Measurements from ENCODE around the gene MORN1.

Gene MORN1

GRCh38 chr1:2403273-2403672 is 11.9 kb upstream of the MORN1 start:
- no peak for TF ChIP-seq CTCF (conservative IDR thresholded peaks at IDR 0.05; ENCODE audit: control insufficient read depth, insufficient read depth, low read depth, low read length)
- H3K4me3 ChIP-seq (ENCODE audit: control insufficient read depth, low read depth, low read length), result no peak overlapping the region

DNA sequence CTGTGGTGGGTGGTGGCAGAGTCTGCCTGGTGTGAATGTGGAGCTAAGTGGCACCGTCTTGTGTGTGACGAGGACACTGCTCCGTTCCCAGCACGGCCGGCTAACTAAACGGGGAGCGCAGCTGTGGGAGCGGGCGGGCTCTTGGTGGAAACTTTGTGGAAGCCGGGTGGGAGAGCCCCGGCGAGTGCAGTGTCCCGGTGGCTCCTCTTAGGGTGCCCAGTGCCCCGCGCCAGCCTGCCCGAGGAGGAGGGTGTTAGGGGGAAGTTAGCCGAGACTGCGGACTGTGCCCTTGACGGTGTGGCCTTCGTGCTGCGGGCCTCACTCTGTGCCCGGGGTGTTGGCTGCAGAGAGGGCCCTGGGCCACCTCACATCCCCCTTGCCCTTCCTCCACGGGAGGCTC is 11.1 kb upstream of the MORN1 start:
- DNase-seq (ENCODE audit: low read depth), result no peak
- no peak overlapping the region for H3K4me3 ChIP-seq (ENCODE audit: control insufficient read depth, low read depth, low read length)
- TF ChIP-seq CTCF (conservative IDR thresholded peaks at IDR 0.05; ENCODE audit: control insufficient read depth, insufficient read depth, low read depth, low read length), result no peak

More at GRCh38 chr1:2403273-2403672, 11.9 kb upstream of the MORN1 start:
- no peak for DNase-seq (ENCODE audit: low read depth)

DNA sequence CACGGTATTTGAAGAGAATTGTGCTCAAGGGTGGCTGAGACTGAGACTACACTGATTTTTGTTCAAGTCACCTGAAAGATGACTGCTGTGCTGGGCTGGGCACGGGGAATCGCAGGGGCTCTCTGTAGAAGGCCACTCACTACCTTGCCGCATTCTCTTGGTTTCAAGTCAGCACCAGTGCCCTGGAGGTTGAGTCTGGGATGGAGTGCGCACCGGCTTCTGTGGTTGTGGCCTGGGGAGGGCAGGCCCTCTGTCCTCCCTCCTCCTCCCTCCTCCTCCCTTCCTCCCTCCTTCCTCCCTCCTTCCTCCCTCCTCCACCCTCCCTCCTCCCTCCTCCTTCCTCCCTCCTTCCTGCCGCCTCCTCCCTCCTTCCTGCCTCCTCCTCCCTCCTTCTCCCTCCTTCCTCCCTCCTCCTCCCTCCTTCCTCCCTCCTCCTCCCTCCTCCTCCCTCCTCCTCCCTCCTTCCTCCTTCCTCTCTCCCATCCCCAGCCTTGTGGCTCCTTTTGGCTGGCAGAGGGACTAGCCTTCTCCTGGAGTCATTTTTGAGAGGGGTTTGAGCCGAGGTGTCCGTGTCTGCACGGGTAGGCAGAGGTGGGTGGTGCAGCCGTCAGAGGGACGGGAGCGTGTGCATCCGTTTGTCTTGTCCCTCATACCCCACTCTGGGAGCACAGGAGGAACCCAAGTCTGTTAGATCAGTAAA is 9.7 kb upstream of the MORN1 start:
- DNase-seq (ENCODE audit: low read depth), result no peak
- H3K4me3 ChIP-seq (ENCODE audit: control insufficient read depth, low read depth, low read length), result no peak overlapping the region

DNA sequence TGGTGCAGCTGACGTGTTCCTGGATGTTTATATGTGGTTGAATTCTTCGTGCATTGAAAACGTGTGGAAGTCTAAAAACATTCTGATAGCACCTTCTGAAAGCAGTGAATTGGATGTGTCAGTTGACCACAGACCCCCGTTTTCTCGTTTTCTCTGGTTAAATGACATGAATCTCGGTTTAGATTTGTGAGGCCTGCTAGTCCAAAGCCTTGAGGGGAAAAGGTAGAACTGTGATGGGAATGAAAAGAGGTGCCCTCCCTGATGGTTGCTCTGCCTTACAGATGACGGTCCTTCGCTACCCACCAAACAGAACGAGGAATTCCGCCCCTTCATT is 9.2 kb upstream of the MORN1 start:
- DNase-seq (ENCODE audit: low read depth), result no peak
- TF ChIP-seq CTCF (conservative IDR thresholded peaks at IDR 0.05; ENCODE audit: control insufficient read depth, insufficient read depth, low read depth, low read length), result no peak
- no peak overlapping the region for H3K4me3 ChIP-seq (ENCODE audit: control insufficient read depth, low read depth, low read length)

More for the DNA sequence above, 9.7 kb upstream of the MORN1 start:
- TF ChIP-seq CTCF (conservative IDR thresholded peaks at IDR 0.05; ENCODE audit: control insufficient read depth, insufficient read depth, low read depth, low read length), result no peak

GRCh38 chr1:2399890-2400575 is 8.7 kb upstream of the MORN1 start:
- TF ChIP-seq CTCF (conservative IDR thresholded peaks at IDR 0.05; ENCODE audit: control insufficient read depth, insufficient read depth, low read depth, low read length), result no peak
- DNase-seq (ENCODE audit: low read depth), result no peak
- H3K4me3 ChIP-seq (ENCODE audit: control insufficient read depth, low read depth, low read length), result no peak overlapping the region

GRCh38 chr1:2398871-2399270 is 7.5 kb upstream of the MORN1 start:
- DNase-seq (ENCODE audit: low read depth), result no peak
- no peak overlapping the region for H3K4me3 ChIP-seq (ENCODE audit: control insufficient read depth, low read depth, low read length)
- no peak for TF ChIP-seq CTCF (conservative IDR thresholded peaks at IDR 0.05; ENCODE audit: control insufficient read depth, insufficient read depth, low read depth, low read length)
